HG03457 (cell line): ENCODE data around the gene RCE1.

Experiments used
- ATAC-seq: cut with Tn5 transposase; IDR thresholded peaks from one replicate; pipeline ENCODE4 v1.9.1; 2021; ENCODE audit warnings: moderate number of reproducible peaks; ENCODE audit not compliant: unreplicated experiment

Gene RCE1

GRCh38 chr11:66868082-66868725, 25.0 kb downstream of the RCE1 start:
- no peak for ATAC-seq

GRCh38 chr11:66868726-66869566, 25.7 kb downstream of the RCE1 start:
- ATAC-seq = no peak

- no peak for ATAC-seq
These were observed 26.3 kb downstream of the RCE1 start for GRCh38 chr11:66869567-66869870.

- ATAC-seq = no peak
These were observed 26.9 kb downstream of the RCE1 start for GRCh38 chr11:66870131-66870530.

- no peak for ATAC-seq
These were observed 27.6 kb downstream of the RCE1 start for GRCh38 chr11:66870616-66871520.

- no peak for ATAC-seq
These were observed 28.3 kb downstream of the RCE1 start for GRCh38 chr11:66871521-66871901.

GRCh38 chr11:66874232-66874631, 31.0 kb downstream of the RCE1 start:
- ATAC-seq = no peak

GRCh38 chr11:66875378-66875777, 32.1 kb downstream of the RCE1 start:
- ATAC-seq = no peak

- ATAC-seq = no peak
These were observed 34.5 kb downstream of the RCE1 start for GRCh38 chr11:66877588-66878385.

- ATAC-seq = no peak
These were observed 35.2 kb downstream of the RCE1 start for GRCh38 chr11:66878474-66878873.

GRCh38 chr11:66879000-66879399, 35.8 kb downstream of the RCE1 start:
- ATAC-seq = no peak

- ATAC-seq = no peak
These were observed 36.3 kb downstream of the RCE1 start for GRCh38 chr11:66879583-66879982.

- ATAC-seq = no peak
These were observed 36.8 kb downstream of the RCE1 start for GRCh38 chr11:66879999-66880398.

- no peak for ATAC-seq
These were observed 37.5 kb downstream of the RCE1 start for GRCh38 chr11:66880496-66881450.

GRCh38 chr11:66881451-66881835, 38.2 kb downstream of the RCE1 start:
- no peak for ATAC-seq

GRCh38 chr11:66881927-66882452, 38.7 kb downstream of the RCE1 start:
- ATAC-seq = no peak

GRCh38 chr11:66882561-66883015, 39.3 kb downstream of the RCE1 start:
- no peak for ATAC-seq

- ATAC-seq = no peak
These were observed 40.0 kb downstream of the RCE1 start for GRCh38 chr11:66883016-66883965.
